H9 (cell line): Measurements from ENCODE around the gene TAF10. TPM values are rescaled to one million over a fixed set of nuclear protein-coding genes. Genes with fewer than 3 reads are reported as not detected.

Source experiments
- DNase-seq: peaks from one replicate; pipeline ENCODE4 v3.0.0-alpha.2; 2017
- H2AFZ ChIP-seq: one replicate; pipeline ENCODE4 v1.6.1; 2013; ENCODE audit warnings: mild to moderate bottlenecking, low read length, control low read depth, moderate library complexity
- H2AK5ac ChIP-seq: 2 replicates; pipeline ENCODE4 v1.6.1; 2013; ENCODE audit warnings: low read length, control low read depth, mixed read lengths; ENCODE audit not compliant: insufficient read length
- H2BK120ac ChIP-seq: one replicate; pipeline ENCODE4 v1.6.1; 2013; ENCODE audit warnings: low read depth, mild to moderate bottlenecking, low read length, control low read depth, inconsistent platforms; ENCODE audit not compliant: poor library complexity, severe bottlenecking
- H2BK12ac ChIP-seq: 2 replicates; pipeline ENCODE4 v1.6.1; 2013; ENCODE audit warnings: low read length, control low read depth, mixed read lengths, low read depth; ENCODE audit not compliant: insufficient read length
- H2BK15ac ChIP-seq: 2 replicates; pipeline ENCODE4 v1.6.1; 2013; ENCODE audit warnings: low read depth, low read length, control low read depth
- H2BK20ac ChIP-seq: one replicate; pipeline ENCODE4 v1.6.1; 2013; ENCODE audit warnings: low read depth, mild to moderate bottlenecking, low read length, control low read depth, inconsistent platforms; ENCODE audit not compliant: poor library complexity, severe bottlenecking
- H2BK5ac ChIP-seq: 2 replicates; pipeline ENCODE4 v1.6.1; 2013; ENCODE audit warnings: low read length, control low read depth, mixed read lengths; ENCODE audit not compliant: insufficient read length
- H3K14ac ChIP-seq: 2 replicates; pipeline ENCODE4 v1.6.1; 2013; ENCODE audit warnings: low read length, control low read depth; ENCODE audit not compliant: insufficient read depth
- H3K18ac ChIP-seq: 2 replicates; pipeline ENCODE4 v1.6.1; 2013; ENCODE audit warnings: low read depth, mild to moderate bottlenecking, mixed read lengths, low read length, control low read depth; ENCODE audit not compliant: insufficient read length
- H3K23ac ChIP-seq: 2 replicates; pipeline ENCODE4 v1.6.1; 2013; ENCODE audit warnings: low read length, control low read depth, mixed read lengths, low read depth; ENCODE audit not compliant: insufficient read length
- H3K23me2 ChIP-seq: 2 replicates; pipeline ENCODE4 v1.6.1; 2013; ENCODE audit warnings: low read depth, mild to moderate bottlenecking, mixed read lengths, low read length, control low read depth; ENCODE audit not compliant: insufficient read length, poor library complexity, severe bottlenecking
- H3K27ac ChIP-seq: 2 replicates; pipeline ENCODE4 v1.5.1; 2013; ENCODE audit warnings: low read length, control low read depth, mixed read lengths, low read depth; ENCODE audit not compliant: insufficient read length
- H3K27me3 ChIP-seq: 2 replicates; pipeline ENCODE4 v1.6.1; 2013; ENCODE audit warnings: low read length, control low read depth, inconsistent platforms; ENCODE audit not compliant: insufficient read depth
- H3K4ac ChIP-seq: 2 replicates; pipeline ENCODE4 v1.6.1; 2013; ENCODE audit warnings: low read depth, mild to moderate bottlenecking, control low read depth, inconsistent platforms, low read length, moderate library complexity
- H3K4me1 ChIP-seq: 2 replicates; pipeline ENCODE4 v1.6.1; 2013; ENCODE audit warnings: low read length, control low read depth, inconsistent platforms; ENCODE audit not compliant: insufficient read depth
- H3K4me2 ChIP-seq: 2 replicates; pipeline ENCODE4 v1.6.1; 2013; ENCODE audit warnings: low read length, control low read depth, mixed read lengths; ENCODE audit not compliant: insufficient read length, insufficient read depth
- H3K56ac ChIP-seq: 2 replicates; pipeline ENCODE4 v1.6.1; 2013; ENCODE audit warnings: low read depth, mild to moderate bottlenecking, mixed read lengths, low read length, control low read depth; ENCODE audit not compliant: insufficient read length
- H3K79me1 ChIP-seq: 2 replicates; pipeline ENCODE4 v1.6.1; 2013; ENCODE audit warnings: low read depth, mild to moderate bottlenecking, moderate library complexity, low read length, control low read depth, inconsistent platforms; ENCODE audit not compliant: insufficient read depth, poor library complexity, severe bottlenecking
- H3K79me2 ChIP-seq: 2 replicates; pipeline ENCODE4 v1.6.1; 2013; ENCODE audit warnings: low read length, control low read depth, inconsistent platforms; ENCODE audit not compliant: insufficient read depth
- H3K9ac ChIP-seq: 2 replicates; pipeline ENCODE4 v1.6.1; 2013; ENCODE audit warnings: low read length, control low read depth, mixed read lengths; ENCODE audit not compliant: insufficient read length; ENCODE audit errors: extremely low read depth
- H3K9me3 ChIP-seq: one replicate; pipeline ENCODE4 v1.6.1; 2013; ENCODE audit warnings: low read depth, low read length, inconsistent platforms; ENCODE audit not compliant: control insufficient read depth
- H3T11ph ChIP-seq: one replicate; pipeline ENCODE4 v1.6.1; 2013; ENCODE audit warnings: mild to moderate bottlenecking, low read length, control low read depth, inconsistent platforms
- H4K20me1 ChIP-seq: one replicate; pipeline ENCODE4 v1.6.1; 2013; ENCODE audit not compliant: control insufficient read depth, insufficient read length, insufficient read depth
- H4K5ac ChIP-seq: 2 replicates; pipeline ENCODE4 v1.6.1; 2013; ENCODE audit warnings: low read depth, mild to moderate bottlenecking, mixed read lengths, low read length, control low read depth; ENCODE audit not compliant: insufficient read length
- H4K8ac ChIP-seq: replicated peaks from 2 replicates; pipeline ENCODE4 v1.6.1; 2013; ENCODE audit warnings: low read length, control low read depth, mixed read lengths, low read depth; ENCODE audit not compliant: insufficient read length
- H4K91ac ChIP-seq: 2 replicates; pipeline ENCODE4 v1.6.1; 2013; ENCODE audit warnings: low read depth, mild to moderate bottlenecking, moderate library complexity, mixed read lengths, low read length, control low read depth; ENCODE audit not compliant: insufficient read length
- H3K27ac Mint-ChIP-seq, 3 experiments: 2 replicates in 2 of 3; 3 replicates in 1 of 3; pipeline ENCODE4 v1.8.0; 2020 to 2021; ENCODE audit warnings: mixed read lengths in 3 of 3, mild to moderate bottlenecking in 1 of 3, moderate library complexity in 1 of 3
- H3K27me3 Mint-ChIP-seq: 2 replicates; pipeline ENCODE4 v1.8.0; 2021; ENCODE audit warnings: low read depth, mild to moderate bottlenecking, moderate library complexity, mixed read lengths
- H3K36me3 Mint-ChIP-seq, 3 experiments: 2 replicates in 2 of 3; 3 replicates in 1 of 3; pipeline ENCODE4 v1.8.0; 2020 to 2021; ENCODE audit warnings: low read depth in 3 of 3, mixed read lengths in 3 of 3; ENCODE audit not compliant: insufficient read depth in 1 of 3
- H3K4me1 Mint-ChIP-seq, 2 experiments: 2 replicates each; pipeline ENCODE4 v1.8.0; 2020; ENCODE audit warnings: mixed read lengths in 2 of 2
- H3K4me3 Mint-ChIP-seq, 2 experiments: 2 replicates in 1 of 2; 3 replicates in 1 of 2; pipeline ENCODE4 v1.8.0; 2020 to 2021; ENCODE audit warnings: mild to moderate bottlenecking in 2 of 2, mixed read lengths in 2 of 2, moderate library complexity in 1 of 2
- H3K9me3 Mint-ChIP-seq, 2 experiments: 2 replicates in 1 of 2; 3 replicates in 1 of 2; pipeline ENCODE4 v1.8.0; 2020; ENCODE audit warnings: mild to moderate bottlenecking in 2 of 2, mixed read lengths in 2 of 2, moderate library complexity in 1 of 2
- WGBS: extraction: QIAGEN DNeasy Blood & Tissue Kit; methylation state at CpG from one replicate; pipeline ENCODE4 v1.1.7; 2013; ENCODE audit warnings: missing lambda C conversion rate, low lambda C conversion rate, mixed read lengths; ENCODE audit not compliant: insufficient read length; ENCODE audit errors: extremely low coverage; 5-methylcytosine and 5-hydroxymethylcytosine counted together
- total RNA-seq: library from RNA; stranded (reverse); gene quantifications from 2 replicates; pipeline ENCODE4 v1.2.1, GENCODE V29; 2021
- TF ChIP-seq, protein P1 (sequence below): fragments of 200-600 bp; sonication (generic); conservative IDR thresholded peaks from 3 replicates; pipeline ENCODE4 v1.8.0; 2021; ENCODE audit warnings: antibody characterized with exemption, mild to moderate bottlenecking

The TAF10 gene
- total RNA-seq, 1 experiment from 2014 or later: 198 TPM

DNA sequence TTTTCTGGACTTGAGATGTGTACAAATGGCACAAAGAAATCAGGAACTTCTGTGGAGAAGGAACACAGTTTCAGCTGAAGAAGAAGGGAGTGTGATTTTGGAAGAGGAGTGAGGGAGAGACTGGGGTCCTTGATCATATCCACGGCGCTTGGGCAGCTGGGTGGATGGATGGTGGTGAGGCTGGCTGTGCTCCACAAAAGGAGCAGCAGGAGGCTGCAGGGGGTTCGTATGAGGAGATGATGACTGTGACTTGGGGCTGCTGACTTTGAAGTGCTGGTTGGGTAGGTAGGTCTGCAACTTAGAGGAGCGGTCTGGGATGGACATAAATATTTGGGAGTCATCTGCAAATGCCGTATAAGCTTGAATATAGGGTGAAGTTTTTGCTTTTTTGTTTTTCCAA lies 44.9 kb upstream of the TAF10 start:
- H2BK12ac ChIP-seq: no peak overlapping the region
- H3K56ac ChIP-seq: no peak overlapping the region
- TF ChIP-seq, protein P1, sequence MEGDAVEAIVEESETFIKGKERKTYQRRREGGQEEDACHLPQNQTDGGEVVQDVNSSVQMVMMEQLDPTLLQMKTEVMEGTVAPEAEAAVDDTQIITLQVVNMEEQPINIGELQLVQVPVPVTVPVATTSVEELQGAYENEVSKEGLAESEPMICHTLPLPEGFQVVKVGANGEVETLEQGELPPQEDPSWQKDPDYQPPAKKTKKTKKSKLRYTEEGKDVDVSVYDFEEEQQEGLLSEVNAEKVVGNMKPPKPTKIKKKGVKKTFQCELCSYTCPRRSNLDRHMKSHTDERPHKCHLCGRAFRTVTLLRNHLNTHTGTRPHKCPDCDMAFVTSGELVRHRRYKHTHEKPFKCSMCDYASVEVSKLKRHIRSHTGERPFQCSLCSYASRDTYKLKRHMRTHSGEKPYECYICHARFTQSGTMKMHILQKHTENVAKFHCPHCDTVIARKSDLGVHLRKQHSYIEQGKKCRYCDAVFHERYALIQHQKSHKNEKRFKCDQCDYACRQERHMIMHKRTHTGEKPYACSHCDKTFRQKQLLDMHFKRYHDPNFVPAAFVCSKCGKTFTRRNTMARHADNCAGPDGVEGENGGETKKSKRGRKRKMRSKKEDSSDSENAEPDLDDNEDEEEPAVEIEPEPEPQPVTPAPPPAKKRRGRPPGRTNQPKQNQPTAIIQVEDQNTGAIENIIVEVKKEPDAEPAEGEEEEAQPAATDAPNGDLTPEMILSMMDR: no peak
- no peaks in the 10 kb centered on the region for H3K79me1 ChIP-seq
- H3K9me3 ChIP-seq: no peaks in the 10 kb centered on the region
- no peak overlapping the region for H3K4ac ChIP-seq
- no peak overlapping the region for H3T11ph ChIP-seq
- Mint-ChIP-seq H3K27ac (no peak overlapping the region), H3K9me3 (no peaks in the 10 kb centered on the region), H3K4me1 (peaks cover 10 to 11% of the 10 kb centered on the region in 2 experiments), H3K27me3 (peaks cover 21% of the 10 kb centered on the region), H3K36me3 (no peaks in the 10 kb centered on the region), H3K4me3 (peak overlapping the region; percentile 72 to 90)
- DNase-seq: no peak
- H3K18ac ChIP-seq: no peak overlapping the region
- H3K79me2 ChIP-seq: no peaks in the 10 kb centered on the region
- H4K8ac ChIP-seq: no peak overlapping the region
- no peaks in the 10 kb centered on the region for H4K20me1 ChIP-seq
- H3K4me2 ChIP-seq: peak overlapping the region; percentile 90
- peaks cover 7% of the 10 kb centered on the region for H3K23me2 ChIP-seq
- H3K27me3 ChIP-seq: peaks cover 22% of the 10 kb centered on the region; the same call in 1 of the 2 replicates
- H3K23ac ChIP-seq: no peak overlapping the region
- no peak overlapping the region for H4K5ac ChIP-seq
- H2BK20ac ChIP-seq: no peak overlapping the region
- no peak overlapping the region for H3K27ac ChIP-seq
- no peak overlapping the region for H2AFZ ChIP-seq
- H3K4me1 ChIP-seq: peaks cover 1% of the 10 kb centered on the region; the same call in 1 of the 2 replicates
- H2BK5ac ChIP-seq: no peak overlapping the region
- H3K14ac ChIP-seq: no peak overlapping the region
- H2BK15ac ChIP-seq: no peak overlapping the region
- no peak overlapping the region for H4K91ac ChIP-seq
- no peak overlapping the region for H2AK5ac ChIP-seq
- no peak overlapping the region for H3K9ac ChIP-seq
- no CpG with 5 or more reads among the region's 5 CpGs for WGBS
- no peak overlapping the region for H2BK120ac ChIP-seq
